ENCODE data around the gene FGD3.

FGD3 gene

DNA sequence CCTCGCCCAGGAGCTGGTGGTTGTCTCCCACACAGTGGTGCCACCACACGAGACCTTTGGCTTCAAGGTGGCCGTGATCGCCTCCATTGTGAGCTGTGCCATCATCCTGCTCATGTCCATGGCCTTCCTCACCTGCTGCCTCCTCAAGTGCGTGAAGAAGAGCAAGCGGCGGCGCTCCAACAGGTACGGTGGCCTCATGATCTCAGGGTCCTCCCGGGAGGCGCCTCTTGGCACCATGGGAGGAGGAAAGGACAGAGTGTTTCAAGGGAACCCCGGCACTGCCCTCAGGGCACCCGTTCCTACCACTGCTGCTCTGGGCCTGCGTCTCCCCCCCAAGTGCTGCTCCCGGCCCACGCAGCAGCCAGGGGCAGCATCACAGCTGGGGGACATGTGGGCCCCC lies 130.5 kb downstream of the FGD3 start:
- H3K4me3 ChIP-seq (ENCODE audit: low read length), result no peak overlapping the region
- DNase-seq (ENCODE audit: low read depth), result no peak
- TF ChIP-seq, protein P1, sequence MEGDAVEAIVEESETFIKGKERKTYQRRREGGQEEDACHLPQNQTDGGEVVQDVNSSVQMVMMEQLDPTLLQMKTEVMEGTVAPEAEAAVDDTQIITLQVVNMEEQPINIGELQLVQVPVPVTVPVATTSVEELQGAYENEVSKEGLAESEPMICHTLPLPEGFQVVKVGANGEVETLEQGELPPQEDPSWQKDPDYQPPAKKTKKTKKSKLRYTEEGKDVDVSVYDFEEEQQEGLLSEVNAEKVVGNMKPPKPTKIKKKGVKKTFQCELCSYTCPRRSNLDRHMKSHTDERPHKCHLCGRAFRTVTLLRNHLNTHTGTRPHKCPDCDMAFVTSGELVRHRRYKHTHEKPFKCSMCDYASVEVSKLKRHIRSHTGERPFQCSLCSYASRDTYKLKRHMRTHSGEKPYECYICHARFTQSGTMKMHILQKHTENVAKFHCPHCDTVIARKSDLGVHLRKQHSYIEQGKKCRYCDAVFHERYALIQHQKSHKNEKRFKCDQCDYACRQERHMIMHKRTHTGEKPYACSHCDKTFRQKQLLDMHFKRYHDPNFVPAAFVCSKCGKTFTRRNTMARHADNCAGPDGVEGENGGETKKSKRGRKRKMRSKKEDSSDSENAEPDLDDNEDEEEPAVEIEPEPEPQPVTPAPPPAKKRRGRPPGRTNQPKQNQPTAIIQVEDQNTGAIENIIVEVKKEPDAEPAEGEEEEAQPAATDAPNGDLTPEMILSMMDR (conservative IDR thresholded peaks at IDR 0.05; ENCODE audit: low read length), result no peak

DNA sequence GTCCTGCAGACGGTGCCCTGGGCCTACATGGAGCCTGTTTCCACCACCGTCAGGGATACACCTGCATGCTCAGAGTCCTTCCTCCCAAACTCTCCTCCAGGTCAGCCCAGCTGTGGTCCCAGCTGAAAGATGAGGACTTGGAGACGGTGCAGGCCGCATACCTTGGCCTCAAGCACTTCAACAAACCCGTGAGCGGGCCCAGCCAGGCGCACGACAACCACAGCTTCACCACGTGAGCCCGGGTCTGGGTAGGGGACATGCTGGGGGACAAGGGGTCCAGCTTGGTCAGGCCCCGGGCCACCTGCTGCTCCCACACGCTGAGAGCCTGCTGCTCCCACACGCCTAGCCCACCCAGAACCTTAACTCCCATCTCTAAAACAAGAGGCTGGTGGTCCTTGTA lies 132.0 kb downstream of the FGD3 start:
- TF ChIP-seq, protein P1 (conservative IDR thresholded peaks at IDR 0.05; ENCODE audit: low read length), result no peak
- no peak for DNase-seq (ENCODE audit: low read depth)
- H3K4me3 ChIP-seq (ENCODE audit: low read length), result no peak overlapping the region

DNA sequence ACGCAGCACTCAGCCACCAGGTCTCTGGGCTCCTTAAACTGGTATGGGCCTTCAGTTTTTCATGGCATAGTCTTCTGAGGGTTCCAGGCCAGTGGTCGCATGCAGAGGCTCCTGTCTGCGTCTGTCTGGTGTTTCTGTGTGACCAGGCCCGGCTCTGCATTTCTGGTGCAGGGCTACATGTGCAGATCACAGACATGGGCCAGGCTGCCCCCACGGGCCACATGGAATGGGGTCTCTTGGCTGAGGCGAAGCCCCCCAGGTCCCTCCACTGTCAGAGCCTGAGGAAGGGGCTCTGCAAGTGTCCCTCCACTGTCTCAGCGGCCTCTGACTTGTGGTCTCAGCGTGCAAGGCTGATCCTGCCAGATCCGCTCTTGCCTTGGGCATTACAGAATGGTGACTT lies 133.1 kb downstream of the FGD3 start:
- no peak for DNase-seq (ENCODE audit: low read depth)
- TF ChIP-seq, protein P1 (conservative IDR thresholded peaks at IDR 0.05; ENCODE audit: low read length), result no peak
- no peak overlapping the region for H3K4me3 ChIP-seq (ENCODE audit: low read length)

DNA sequence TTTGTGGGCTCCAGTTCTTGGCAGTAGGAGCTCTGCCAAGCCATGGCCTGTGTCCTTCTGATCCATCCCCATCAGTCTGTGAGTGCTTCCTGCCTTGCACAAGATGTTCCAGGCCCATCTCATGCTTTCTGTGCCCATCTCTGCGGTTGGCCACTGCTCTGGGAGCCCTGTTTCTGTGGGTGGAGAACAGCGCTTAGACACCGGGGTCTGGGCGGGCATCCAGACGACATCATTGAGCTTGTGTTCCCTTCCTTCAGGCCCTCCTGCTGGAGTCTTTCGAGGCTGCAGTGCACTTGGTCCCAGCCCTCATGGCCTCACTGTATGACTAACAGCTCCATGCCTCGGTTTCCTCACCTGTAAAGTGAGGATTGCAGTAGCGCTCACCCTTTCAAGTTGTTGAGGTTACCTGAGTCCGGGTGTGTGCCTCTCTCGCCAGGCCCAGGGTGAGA lies 133.8 kb downstream of the FGD3 start:
- TF ChIP-seq, protein P1 (conservative IDR thresholded peaks at IDR 0.05; ENCODE audit: low read length), result no peak
- no peak overlapping the region for H3K4me3 ChIP-seq (ENCODE audit: low read length)
- peak; percentile 44 for DNase-seq (ENCODE audit: low read depth)

DNA sequence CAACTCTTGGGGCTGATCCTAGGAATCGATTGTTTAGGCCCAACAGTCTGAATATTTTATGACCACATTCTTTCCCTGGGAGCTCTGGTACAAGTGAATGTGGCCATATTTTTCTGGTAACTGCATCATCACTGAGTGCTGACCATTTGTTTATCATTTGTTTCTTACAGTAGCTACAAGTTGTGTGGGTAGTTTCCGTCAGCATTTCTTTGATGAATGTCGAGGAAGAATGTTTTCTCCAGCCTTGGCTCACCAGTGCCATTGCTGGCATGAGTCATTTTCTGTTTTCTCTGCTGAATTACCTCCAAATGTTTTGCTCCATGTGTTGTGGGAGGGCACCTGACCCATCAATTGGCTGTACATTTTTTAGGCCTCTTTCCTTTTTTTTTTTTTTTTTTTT lies 134.6 kb downstream of the FGD3 start:
- peak; percentile 91 for DNase-seq (ENCODE audit: low read depth)
- no peak overlapping the region for H3K4me3 ChIP-seq (ENCODE audit: low read length)
- TF ChIP-seq, protein P1 (conservative IDR thresholded peaks at IDR 0.05; ENCODE audit: low read length), result no peak

DNA sequence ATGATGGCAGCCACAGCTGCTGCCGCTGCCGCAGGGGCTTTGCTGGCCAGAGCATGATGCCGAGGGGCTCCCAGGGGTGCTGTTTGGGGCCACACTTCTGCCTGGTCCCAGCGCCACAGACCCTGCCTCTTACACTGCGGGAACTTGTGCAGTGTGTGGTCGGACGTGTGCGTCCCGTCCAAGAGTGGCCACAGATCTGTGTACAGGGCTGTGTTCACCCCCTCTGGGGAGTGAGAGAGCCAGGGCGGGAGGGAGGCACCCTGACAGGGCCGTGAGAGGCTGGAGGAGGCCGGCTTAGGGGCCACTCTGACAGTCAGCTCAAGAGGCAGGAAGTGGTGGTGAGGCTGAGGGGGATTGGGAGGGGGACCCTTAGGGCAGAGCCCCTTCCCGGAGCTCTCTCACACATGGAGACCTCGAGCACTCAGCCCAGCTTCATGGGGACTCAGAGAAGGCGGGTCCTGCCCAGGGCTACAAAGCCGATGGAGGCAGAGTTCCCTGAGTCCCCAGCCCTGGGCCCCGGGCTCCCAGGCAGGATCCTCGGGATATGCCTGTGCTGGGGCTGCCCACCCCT lies 135.6 kb downstream of the FGD3 start:
- H3K4me3 ChIP-seq (ENCODE audit: low read length), result no peak overlapping the region
- TF ChIP-seq, protein P1 (conservative IDR thresholded peaks at IDR 0.05; ENCODE audit: low read length), result no peak
- DNase-seq (ENCODE audit: low read depth), result no peak

DNA sequence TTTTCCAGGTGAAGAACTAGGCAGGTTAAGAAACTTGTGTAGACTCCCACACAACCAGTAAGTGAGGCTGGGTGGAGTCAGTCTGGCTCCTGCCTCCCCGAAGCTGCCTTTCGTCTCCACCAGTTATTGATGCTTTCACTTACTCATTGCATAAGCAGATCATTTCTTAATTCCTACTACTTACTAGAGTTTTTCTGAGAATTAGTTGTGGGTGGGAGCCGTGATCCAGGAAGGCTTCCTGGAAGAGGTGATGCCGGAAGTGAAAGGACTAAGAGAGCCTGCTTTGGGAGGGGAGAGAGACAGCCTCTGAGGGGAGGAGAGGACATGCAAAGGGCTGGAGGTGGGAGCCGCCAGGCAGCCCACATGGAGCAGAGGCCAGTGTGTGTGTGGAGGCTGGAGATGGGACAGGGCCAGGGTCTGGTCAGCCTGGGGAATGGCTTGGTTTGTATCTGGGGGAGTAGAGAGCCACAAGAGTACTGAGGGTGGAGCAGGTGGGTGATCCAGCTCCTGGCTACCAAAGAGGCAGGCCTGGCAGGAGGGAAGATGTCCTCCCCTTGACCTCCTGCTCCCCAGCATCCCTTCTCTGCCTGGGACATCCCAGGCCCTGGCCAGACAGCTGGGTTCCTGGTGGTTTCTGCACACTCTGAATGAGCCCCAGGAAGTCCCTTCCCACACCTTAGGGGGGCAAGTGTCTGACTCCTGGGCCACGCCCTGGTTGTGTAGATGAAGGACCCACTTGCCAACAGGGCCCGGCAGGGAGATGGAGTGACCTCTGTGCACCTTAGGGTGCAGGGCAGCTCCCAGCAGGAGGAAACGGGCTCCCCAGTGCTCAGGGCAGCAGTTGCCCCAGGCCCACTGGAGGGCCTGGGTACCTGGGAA lies 136.5 kb downstream of the FGD3 start:
- TF ChIP-seq, protein P1 (conservative IDR thresholded peaks at IDR 0.05; ENCODE audit: low read length), result no peak
- H3K4me3 ChIP-seq (ENCODE audit: low read length), result no peak overlapping the region
- DNase-seq (ENCODE audit: low read depth), result no peak
